Measurements from ENCODE around the gene GADD45B. TPM values are rescaled to one million over a fixed set of nuclear protein-coding genes. Genes with fewer than 3 reads are reported as not detected.

The GADD45B gene
- total RNA-seq, 3 donors from 2014 or later (not counting 1 experiment from before 2014, with no cell fraction given), result 198 to 247 (median 212) TPM

DNA sequence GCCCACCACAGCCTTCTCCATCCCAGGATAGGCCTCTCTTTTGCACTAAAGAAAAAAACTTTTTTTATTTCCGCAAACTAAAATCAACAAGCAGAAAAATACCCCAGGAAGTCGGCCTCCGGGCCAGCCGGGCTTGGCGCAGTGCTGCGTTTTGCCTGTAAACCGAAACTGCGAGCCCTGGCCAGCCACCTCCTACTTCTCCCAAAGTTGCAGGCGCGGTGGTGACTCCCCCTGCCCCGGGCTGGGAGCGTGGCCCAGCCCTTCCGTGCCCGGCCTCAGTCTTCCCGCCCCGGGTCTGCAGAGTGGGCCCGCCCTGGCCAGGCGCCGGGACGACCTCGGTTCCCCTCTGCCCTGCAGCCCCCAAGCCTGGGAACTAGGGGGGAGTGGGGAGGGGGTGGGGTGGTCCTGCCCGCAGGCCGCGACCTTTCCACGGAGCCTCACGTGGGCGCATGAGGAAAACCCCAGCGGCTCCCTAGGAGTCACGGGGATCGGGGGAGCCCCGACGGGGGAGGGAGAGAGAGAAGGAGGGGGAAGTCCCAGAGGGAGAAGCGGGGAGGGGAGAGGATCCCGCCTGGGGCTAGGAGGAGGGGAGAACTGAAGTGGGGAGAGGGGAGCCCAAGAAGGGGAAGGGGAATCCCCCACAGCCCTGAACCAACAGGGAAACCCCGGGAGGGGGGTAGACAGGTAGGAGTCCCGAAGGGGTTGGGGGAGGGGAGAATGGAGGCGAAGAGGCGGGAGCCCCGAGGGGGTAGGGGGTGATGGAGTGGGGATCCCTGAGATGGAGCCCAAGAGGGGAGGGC lies 3.0 kb downstream of the GADD45B start:
- WGBS (ENCODE audit: insufficient coverage), result 2% methylated on average over 39 of the region's 39 CpGs
- Mint-ChIP-seq H3K9me3 (peaks cover 0 to 3% of the 10 kb centered on the region in 2 donors), H3K4me3 (peak overlapping the region; percentile 97), H3K27ac (peak overlapping the region; percentile 96 to 98), H3K27me3 (ENCODE audit: low read depth in 2 of 2) (no peaks in the 10 kb centered on the region), H3K36me3 (no peaks in the 10 kb centered on the region), H3K4me1 (peaks cover 27 to 52% of the 10 kb centered on the region in 2 donors)
- ATAC-seq (peak; percentile 17 to 33 (median 25)), DNase-seq (peak; percentile 66 to 86)
- intact Hi-C loops (cut with micrococcal nuclease), result loop anchor here (1.0 to 5.0 kb wide), 2 partner anchors 73 to 100 kb away; no protein-coding TSS in a partner anchor
- H3K27me3 ChIP-seq (ENCODE audit: control insufficient read depth, insufficient read depth, low read length), result no peaks in the 10 kb centered on the region
- peaks cover 8% of the 10 kb centered on the region for H3K9me3 ChIP-seq (ENCODE audit: control insufficient read depth, insufficient read depth, low read length)
- H3K4me1 ChIP-seq (ENCODE audit: control insufficient read depth, insufficient read depth, low read length), result peaks cover 47% of the 10 kb centered on the region
- peak overlapping the region; percentile 93 for H3K4me3 ChIP-seq (ENCODE audit: low read length)
- peak overlapping the region; percentile 88 for H3K27ac ChIP-seq (ENCODE audit: low read length)
- peaks cover 3% of the 10 kb centered on the region for H3K36me3 ChIP-seq (ENCODE audit: control insufficient read depth, insufficient read depth, low read length)
- TF ChIP-seq, protein P1, sequence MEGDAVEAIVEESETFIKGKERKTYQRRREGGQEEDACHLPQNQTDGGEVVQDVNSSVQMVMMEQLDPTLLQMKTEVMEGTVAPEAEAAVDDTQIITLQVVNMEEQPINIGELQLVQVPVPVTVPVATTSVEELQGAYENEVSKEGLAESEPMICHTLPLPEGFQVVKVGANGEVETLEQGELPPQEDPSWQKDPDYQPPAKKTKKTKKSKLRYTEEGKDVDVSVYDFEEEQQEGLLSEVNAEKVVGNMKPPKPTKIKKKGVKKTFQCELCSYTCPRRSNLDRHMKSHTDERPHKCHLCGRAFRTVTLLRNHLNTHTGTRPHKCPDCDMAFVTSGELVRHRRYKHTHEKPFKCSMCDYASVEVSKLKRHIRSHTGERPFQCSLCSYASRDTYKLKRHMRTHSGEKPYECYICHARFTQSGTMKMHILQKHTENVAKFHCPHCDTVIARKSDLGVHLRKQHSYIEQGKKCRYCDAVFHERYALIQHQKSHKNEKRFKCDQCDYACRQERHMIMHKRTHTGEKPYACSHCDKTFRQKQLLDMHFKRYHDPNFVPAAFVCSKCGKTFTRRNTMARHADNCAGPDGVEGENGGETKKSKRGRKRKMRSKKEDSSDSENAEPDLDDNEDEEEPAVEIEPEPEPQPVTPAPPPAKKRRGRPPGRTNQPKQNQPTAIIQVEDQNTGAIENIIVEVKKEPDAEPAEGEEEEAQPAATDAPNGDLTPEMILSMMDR (IDR thresholded peaks at IDR 0.05), result no peak

DNA sequence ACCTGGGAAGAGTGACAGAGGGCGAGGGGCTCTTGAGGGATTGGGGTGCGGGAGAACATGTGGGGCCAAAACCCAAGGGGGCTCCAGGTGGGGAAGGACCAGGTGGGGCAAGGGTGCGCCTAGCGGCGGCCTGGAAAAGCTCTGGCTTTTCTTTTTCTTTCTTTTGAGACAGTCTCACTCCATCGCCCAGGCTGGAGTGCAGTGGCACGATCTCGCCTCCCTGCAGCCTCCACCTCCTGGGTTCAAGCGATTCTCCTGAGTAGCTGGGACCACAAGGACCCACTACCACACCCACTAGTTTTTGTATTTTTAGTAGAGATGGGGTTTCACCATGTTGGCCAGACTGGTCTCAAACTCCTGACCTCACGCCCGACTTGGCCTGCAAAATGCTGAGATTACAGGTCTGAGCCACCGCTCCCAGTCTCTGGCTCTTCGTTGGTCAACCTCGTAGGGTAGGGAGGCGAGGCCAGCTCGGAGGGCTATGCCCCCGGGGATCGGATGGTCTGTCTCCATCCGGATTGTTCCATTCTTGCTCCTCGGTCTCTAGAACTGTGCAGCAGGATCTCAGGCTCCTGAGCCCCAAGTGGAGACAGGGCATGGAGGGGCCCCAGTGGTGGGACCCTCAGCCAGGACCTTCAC lies 3.7 kb downstream of the GADD45B start:
- Histone ChIP-seq H3K36me3 (ENCODE audit: control insufficient read depth, insufficient read depth, low read length) (peaks cover 3% of the 10 kb centered on the region), H3K4me3 (ENCODE audit: low read length) (peak overlapping the region; percentile 93), H3K27me3 (ENCODE audit: control insufficient read depth, insufficient read depth, low read length) (no peaks in the 10 kb centered on the region), H3K27ac (ENCODE audit: low read length) (peak overlapping the region; percentile 88), H3K9me3 (ENCODE audit: control insufficient read depth, insufficient read depth, low read length) (peaks cover 8% of the 10 kb centered on the region), H3K4me1 (ENCODE audit: control insufficient read depth, insufficient read depth, low read length) (peaks cover 41% of the 10 kb centered on the region)
- Mint-ChIP-seq H3K4me3 (peak overlapping the region; percentile 97), H3K9me3 (peaks cover 0 to 3% of the 10 kb centered on the region in 2 donors), H3K36me3 (no peaks in the 10 kb centered on the region), H3K4me1 (peaks cover 27 to 49% of the 10 kb centered on the region in 2 donors), H3K27ac (peak overlapping the region; percentile 96 to 98), H3K27me3 (ENCODE audit: low read depth in 2 of 2) (no peaks in the 10 kb centered on the region)
- intact Hi-C loops (cut with micrococcal nuclease), result loop anchor here (5.0 kb wide), 1 partner anchor 73 kb away; no protein-coding TSS in a partner anchor
- ATAC-seq (no peak), DNase-seq (no peak)
- 74% methylated on average over 19 of the region's 20 CpGs for WGBS (ENCODE audit: insufficient coverage)
- TF ChIP-seq, protein P1 (IDR thresholded peaks at IDR 0.05), result no peak

DNA sequence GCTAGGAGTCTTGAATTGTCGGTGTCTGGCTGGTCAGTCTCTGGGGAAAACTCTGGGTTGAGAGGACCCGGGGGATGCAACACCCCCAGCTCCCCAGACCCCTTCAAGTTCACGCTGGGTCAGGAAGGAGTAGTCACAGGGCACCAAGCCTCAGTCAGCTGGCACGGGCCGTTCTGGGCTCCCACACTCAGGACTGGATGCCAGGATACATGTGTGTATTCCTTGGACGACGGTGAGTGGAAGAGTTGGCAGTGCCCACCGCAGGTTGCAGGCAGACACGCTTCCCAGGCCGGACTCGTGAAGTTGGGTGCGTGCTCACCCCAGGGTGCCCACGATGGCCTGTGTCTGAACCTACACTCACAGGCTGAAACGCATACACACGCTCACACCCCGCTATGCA lies 5.5 kb downstream of the GADD45B start:
- Histone ChIP-seq H3K27me3 (ENCODE audit: control insufficient read depth, insufficient read depth, low read length) (no peaks in the 10 kb centered on the region), H3K9me3 (ENCODE audit: control insufficient read depth, insufficient read depth, low read length) (peaks cover 8% of the 10 kb centered on the region), H3K27ac (ENCODE audit: low read length) (no peak overlapping the region), H3K4me3 (ENCODE audit: low read length) (no peak overlapping the region), H3K36me3 (ENCODE audit: control insufficient read depth, insufficient read depth, low read length) (peaks cover 3% of the 10 kb centered on the region), H3K4me1 (ENCODE audit: control insufficient read depth, insufficient read depth, low read length) (peaks cover 31% of the 10 kb centered on the region)
- H3K9me3 Mint-ChIP-seq, result peaks cover 0 to 3% of the 10 kb centered on the region in 2 donors
- ATAC-seq, result no peak
- H3K27me3 Mint-ChIP-seq (ENCODE audit: low read depth in 2 of 2), result no peaks in the 10 kb centered on the region
- no peaks in the 10 kb centered on the region for H3K36me3 Mint-ChIP-seq
- peaks cover 16 to 32% of the 10 kb centered on the region in 2 donors for H3K4me1 Mint-ChIP-seq
- peak overlapping the region in 1 of 2 donors; percentile 26 for H3K27ac Mint-ChIP-seq
- TF ChIP-seq, protein P1 (IDR thresholded peaks at IDR 0.05), result no peak
- intact Hi-C loops (cut with micrococcal nuclease), result no loop called here
- WGBS (ENCODE audit: insufficient coverage), result 97% methylated on average over 16 of the region's 16 CpGs
- H3K4me3 Mint-ChIP-seq, result no peak overlapping the region
- no peak for DNase-seq

Measured in natural killer cell (primary cell).